ENCODE data around the gene ASB3.
"Not testable (repeated sequence)": the region's sequence is repeated elsewhere in the genome, so short reads cannot be mapped to it uniquely, and the experiment has no call there.

The ASB3 gene

DNA sequence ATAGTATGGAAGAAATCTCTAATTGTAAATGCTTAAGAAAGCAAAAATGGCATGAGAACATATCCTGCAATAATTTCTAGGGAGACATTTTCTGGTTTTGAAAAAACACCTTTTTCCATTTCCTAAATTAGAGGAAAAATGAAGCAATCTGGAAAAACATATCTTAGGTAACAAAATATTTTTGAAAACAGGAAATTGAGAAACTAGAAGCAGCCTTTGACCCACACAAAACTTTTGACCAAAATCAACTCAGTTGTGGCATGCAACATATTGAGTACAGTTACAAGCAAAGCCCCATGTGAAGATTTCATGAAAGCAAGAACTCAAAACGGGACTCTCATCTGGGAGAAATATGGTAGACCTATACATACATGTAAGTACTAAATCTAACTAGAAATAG lies 47.7 kb downstream of the ASB3 start:
- DNase-seq (ENCODE audit: low spot score), result no peak

DNA sequence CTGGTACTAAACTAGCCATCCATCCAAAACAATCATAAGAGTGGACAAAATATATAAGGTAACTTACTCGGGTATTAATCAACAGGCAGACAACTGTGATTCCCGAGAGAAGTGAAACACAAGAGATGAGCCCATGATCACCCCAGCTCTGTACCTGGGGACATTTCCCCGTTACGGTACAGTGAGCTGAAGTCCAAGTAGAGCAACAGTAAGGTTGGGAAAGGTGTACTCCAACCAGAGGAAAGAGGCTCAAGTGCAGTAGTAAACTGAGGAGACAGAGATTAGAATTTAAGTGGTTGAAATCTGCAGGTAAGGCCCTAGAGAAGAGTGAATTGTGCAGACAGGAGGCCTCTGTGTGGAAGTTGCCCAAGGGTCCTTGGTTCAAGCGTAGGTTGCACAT lies 49.7 kb downstream of the ASB3 start:
- DNase-seq (ENCODE audit: low spot score), result no peak

DNA sequence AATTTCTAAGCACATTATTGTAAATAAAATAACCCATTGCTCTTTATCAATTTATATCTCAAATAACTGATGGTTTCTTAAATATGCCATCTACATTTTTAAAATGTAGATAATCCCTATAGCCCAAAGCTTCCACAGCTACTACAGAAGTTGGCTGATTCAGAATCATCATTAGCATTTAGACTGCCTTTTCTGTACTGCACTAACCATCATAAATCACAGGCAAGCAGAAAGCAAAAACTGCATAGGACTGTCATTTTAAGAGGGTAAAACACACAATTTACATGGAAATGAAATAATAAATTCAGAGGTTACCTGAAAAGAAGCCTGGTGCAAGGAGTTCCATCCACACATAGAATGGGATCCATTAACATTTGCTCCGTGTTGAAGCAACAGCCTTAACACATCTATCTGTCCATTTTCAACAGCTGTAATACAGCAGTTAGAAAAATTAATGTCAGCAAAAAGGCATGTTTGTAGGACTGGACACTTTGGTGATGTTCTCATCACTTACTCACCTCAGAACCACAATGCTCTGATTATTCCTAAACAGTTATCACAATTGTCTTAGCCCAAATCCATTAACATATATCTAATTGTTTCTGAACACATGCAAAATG lies 57.5 kb downstream of the ASB3 start:
- no peak for DNase-seq (ENCODE audit: low spot score)

DNA sequence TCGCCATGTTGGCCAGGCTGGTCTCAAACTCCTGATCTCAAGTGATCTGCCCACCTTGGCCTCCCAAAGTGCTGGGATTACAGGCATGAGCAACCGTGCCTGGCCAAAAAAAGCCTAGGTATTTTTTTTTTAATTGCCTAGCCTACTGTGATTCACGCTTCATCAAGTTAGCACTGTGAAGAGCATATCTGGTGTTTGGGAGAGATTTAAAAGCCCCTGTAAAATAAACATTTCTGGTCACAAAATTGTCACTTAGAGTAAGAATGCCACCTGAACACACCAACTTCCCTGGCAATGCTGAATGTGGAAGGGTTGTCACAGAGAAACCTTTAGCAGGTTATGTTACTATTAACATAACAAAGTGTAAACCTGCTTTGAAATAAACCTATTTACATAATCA lies 58.8 kb downstream of the ASB3 start:
- DNase-seq (ENCODE audit: low spot score), result no peak

DNA sequence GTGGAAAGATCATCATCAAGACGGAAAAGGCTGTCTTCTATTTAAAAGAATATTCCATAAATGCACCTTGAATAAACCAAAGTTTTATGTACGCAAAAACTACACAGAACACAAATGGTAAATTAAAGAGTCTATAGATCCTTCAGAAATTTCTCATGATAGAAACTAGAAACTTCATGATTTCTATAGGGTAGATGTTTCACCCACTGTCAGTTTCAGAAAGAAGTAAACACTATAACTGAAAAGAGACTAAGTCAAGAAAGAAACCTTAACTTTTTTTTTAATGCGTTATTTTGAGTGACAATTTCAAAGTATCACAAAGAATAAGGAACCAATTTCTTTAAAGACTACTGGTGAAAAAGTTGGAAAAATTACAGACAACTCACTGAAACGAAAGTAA lies 61.1 kb downstream of the ASB3 start:
- DNase-seq (ENCODE audit: low spot score), result no peak

DNA sequence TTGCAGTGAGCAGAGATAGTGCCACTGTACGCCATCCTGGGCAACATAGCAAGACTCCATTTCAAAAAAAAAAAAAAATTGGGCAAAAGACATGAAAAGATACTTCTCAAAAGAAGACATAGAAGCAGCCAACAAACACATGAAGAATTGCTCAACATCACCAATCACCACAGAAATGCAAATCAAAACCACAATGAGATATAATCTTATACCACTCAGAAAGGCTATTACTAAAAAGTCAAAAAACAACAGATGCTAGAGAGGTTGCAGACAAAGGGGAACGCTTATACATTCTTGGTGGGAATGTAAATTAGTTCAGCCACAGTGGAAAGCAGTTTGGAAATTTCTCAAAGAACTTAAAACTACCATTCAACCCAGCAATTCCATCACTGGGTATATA lies 62.2 kb downstream of the ASB3 start:
- no peak for DNase-seq (ENCODE audit: low spot score)

DNA sequence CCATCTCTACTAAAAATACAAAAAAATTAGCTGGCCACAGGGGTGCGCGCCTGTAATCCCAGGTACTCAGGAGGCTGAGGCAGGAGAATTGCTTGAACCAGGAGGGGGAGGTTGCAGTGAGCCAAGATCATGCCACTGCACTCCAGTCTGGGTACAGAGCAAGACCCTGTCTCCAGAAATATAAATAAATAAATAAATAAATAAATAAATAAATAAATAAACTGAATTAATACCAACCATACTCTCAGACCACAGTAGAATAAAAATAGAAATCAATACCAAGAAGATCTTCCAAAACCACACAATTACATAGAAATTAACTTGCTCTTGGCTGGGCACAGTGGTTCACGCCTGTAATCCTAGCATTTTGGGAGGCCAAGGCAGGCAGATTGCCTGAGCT lies 65.8 kb downstream of the ASB3 start:
- DNase-seq (ENCODE audit: low spot score), result not testable (repeated sequence)

DNA sequence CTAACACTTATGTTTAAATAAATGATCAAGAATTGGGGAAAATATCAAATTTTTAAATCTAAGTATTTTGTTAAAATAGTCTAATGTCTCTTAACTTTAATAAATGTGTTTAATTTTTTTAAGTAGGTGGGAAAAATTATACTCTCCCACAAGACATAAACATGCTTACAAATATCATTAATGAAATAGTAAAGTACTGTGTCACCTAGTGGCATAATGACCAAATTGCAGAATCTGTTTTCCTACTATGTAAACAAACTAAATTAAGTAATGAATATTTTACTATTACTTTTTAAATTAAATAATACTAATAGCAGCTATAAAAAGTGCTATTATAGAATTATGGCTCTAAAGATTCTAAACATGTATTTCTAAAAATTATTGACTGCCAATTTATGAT lies 71.2 kb downstream of the ASB3 start:
- DNase-seq (ENCODE audit: low spot score), result peak; percentile 20

DNA sequence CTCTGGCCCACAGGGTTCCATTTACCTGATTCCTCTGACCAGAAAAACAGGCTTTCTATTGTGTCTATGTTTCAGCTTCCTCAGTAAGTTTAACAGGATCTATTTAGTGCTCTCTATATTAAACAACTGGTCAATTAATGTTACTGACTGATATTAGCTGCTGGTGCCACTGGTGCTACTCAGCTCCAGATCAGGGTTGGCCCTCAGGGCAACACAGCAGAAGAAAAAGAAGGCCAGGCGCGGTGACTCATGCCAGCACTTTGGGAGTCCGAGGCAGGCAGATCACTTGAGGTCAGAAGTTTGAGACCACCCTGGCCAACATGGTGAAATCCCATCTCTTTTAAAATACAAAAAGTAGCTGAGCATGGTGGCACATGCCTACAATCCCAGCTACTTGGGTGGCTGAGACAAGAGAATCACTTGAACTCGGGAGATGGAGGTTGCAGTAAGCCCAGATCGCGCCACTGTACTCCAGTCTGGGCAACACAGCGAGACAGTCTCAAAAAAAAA lies 75.4 kb downstream of the ASB3 start:
- DNase-seq (ENCODE audit: low spot score), result no peak

DNA sequence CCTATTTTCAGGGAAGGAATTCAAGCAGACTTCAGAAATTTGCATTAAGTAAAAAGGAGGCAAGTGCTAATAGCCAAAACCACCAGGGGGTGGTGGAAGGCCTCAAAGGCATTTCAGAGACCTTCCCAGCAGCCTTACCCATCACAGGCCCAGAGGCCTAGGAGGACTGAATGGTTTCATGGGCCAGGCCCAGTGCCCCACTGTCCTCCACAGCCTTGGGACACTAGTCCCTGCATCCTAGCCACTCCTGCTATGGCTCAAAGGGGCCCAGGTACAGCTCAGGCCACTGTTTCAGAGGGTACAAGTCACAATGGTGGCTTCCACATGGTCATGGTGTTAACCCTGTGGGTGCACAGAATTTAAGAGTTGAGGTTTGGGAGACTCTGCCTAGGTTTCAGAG lies 77.8 kb downstream of the ASB3 start:
- no peak for DNase-seq (ENCODE audit: low spot score)

DNA sequence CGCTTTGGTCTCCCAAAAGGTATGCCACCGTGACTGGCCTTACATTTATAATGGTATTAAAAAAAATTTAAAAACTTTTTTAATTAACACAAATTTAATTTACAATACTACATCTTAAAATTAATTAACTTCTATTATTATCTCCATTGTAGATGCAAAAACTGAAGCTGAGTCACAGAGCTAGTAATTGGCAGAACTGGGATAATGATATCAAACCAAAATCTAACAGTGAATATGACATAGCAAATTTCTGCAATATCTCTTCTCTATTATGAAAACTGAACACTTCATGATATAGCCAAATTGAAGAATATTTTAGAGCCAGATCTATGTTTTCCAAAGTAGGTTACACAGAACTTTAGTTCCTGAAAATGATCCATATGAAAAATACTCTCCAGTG lies 85.5 kb downstream of the ASB3 start:
- DNase-seq (ENCODE audit: low spot score), result no peak

DNA sequence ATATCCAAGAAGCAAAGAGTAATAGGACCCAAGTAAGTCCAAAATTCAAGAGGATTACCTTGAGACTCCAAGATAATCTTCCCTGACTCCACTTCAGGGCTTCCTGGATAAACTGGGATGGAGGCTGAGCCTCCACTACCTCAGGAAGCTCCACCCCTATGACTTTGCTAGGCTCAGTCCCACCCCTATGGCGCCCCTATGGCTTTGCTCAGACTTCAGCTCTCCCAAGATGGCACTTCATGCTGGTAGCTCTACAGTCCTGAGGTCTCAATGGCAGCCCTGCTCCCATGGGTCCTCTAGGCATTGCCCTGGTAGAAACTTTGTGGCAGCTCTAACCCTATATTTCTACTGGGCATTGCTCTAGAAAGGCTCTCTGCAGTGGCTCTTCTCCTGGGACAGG lies 89.1 kb downstream of the ASB3 start:
- no peak for DNase-seq (ENCODE audit: low spot score)

DNA sequence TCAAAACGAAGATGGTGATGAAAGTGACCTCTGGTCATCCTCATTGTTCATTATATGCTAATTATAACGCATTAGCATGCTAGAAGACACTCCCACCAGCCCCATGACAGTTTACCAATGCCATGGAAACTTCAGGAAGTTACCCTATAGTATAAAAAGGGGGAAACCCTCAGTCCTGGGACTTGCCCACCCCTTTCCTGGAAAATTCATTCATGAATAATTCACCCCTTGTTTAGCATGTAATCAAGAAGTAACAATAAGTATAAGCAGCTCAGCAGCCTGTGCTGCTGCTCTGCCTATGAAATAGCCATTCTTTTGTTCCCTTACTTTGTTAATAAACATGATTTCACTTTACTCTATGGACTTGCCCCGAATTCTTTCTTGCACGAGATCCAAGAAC lies 89.7 kb downstream of the ASB3 start:
- DNase-seq (ENCODE audit: low spot score), result no peak

DNA sequence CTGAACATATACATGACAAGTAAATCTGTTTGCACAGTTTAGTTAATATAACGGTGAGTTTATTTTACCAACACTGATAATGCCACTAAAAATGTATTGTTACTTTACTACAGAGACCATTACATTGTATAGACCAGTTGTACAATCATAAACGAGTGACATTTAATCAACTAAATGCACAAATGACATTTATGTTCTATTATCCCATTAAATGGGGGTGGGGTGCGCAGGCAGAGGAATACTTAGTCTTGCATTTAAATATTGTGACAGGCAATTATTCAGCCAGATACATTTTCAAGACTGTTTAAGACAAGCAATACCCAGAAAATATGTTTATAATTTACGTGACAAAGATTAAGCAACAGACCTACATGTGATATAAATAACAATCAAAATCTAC lies 91.2 kb downstream of the ASB3 start:
- DNase-seq (ENCODE audit: low spot score), result no peak

DNA sequence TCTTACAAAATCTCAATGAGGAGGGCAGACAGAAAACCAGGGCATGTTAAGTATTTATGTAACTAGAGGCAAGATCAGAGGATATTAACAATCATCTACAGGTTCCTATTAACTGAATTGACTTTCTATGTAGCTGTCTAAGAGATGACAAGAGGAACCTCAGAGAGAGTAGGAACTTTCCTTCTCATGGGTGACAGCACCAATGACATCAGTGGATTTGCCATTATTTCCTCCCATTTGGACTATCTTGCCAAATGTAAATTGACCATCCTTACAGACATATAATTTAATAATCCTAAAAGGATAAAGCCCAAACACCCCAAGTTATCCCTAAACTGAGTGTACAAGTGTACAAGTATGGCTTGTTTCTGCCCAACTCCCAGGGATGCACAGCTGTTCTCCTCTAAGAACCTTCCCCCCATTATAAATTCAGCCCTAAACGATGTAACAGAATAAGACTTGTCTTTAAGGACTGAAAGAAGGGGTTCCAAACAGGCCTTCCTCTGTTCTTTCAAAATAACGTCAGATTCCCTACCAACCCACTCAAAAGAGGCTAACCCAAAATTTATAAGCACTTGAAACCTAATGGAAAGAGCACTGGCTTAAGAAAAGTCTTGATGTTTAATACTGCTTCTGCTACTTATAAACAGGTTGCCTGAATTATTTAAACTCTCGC lies 92.5 kb downstream of the ASB3 start:
- DNase-seq (ENCODE audit: low spot score), result no peak

DNA sequence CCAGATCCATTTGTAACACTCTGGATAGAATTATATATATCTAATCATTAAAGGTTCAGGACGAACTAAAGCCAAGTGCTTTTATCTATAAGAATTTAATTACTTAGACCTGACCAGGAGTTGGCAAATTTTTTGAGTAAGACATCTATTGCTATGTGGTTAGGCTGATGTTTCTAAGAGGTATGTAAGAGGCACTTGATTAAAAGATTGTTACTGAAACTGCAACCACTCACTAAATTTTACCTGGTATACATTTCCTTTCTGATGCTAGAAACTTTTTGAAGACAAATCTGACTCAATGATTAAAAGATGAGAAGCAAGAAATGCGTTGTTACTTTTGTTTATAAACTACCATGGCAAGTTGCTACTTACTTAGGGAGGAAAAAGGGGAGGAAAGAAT lies 95.9 kb downstream of the ASB3 start:
- no peak for DNase-seq (ENCODE audit: low spot score)

DNA sequence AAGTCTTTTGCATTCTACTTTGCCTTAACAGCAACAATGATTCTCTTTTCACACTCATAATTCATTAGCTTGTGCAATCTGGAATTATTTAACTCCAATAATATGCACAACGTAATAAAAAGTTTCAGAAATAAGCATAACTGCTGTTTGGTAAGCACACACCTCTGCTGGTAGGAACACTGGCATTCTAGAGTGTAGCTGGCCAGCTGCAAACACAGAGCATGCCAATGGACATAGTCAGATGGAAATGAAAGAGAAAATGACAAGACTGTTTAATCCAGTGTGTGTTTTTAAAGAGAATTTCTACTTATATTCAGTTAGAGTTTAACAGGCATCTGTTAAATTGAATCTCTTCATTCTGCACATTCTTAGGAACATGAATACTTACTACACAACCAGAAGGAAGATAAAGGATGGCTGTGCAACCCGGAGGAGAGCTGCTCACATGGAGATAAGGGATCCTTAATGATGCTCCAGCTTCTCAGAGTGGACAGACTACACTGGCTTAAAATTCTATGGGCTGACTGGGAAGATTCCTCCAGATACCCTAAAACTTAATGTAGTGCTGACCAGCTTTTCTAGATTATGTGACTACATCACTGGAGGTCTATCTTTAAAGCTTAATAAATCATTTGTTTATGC lies 113.8 kb downstream of the ASB3 start:
- DNase-seq (ENCODE audit: low spot score), result peak; percentile 32

DNA sequence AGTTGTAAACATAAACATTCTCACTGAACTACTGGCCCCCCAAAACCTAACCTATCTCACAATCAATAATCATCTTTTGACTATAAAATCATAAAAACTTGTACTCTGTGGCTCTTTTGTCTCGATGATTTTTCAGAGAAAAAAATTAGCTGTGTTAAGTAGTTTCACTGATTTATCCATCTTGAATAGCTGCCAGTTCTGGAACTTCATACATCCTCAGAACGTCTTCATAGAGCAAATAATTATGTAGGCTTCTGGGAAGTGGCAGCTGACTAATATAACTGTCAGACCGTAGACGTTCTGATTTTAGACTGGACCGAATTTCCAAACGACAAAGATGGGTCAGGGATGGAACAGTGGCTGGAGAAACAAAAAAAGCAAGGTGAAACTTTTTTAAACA lies 116.4 kb downstream of the ASB3 start:
- DNase-seq (ENCODE audit: low spot score), result peak; percentile 17

DNA sequence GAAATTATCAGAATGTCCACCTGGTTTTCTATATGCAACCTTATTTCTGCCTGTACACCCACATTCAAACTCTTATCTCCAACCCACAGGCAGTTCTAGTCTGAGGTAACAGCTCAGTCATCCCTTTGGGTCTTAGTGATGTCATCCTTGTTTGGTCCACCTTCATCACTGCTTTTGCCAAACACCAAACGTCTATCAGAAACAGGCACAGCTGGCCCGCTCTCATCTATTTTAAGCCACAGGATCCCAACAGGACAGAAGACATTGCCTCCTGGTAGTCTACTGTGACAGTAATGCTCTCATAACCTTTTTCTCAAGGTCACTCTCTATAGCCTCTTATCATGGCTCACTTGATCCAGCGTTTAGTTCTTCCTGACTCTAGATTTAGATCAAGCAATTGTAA lies 118.1 kb downstream of the ASB3 start:
- no peak for DNase-seq (ENCODE audit: low spot score)

DNA sequence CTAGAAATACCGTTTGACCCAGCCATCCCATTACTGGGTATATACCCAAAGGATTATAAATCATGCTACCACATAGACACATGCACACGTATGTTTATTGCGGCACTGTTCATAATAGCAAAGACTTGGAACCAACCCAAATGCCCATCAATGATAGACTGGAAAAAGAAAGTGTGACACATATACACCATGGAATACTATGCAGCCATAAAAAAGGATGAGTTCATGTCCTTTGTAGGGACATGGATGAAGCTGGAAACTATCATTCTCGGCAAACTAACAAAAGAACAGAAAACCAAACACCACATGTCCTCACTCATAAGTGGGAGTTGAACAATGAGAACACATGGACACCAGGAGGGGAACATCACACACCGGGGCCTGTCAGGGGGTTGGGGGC lies 119.6 kb downstream of the ASB3 start:
- DNase-seq (ENCODE audit: low spot score), result not testable (repeated sequence)

DNA sequence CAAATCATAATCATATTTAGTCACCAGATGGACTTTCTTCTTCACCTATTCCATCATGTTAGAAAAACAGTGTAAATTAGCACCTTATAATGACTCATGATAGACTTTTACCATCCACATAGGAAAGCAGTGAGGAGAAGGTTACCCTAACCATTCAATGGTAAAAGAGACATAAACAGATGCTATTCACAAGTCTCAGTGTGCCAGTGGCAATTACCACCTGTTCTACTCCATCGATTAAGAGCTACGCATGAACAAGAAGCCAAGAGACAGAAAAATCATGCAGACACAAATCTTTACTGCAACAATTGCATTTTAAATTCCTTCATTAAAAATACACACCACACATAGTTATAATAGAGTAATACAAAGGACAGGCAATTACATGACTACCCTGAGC lies 125.9 kb downstream of the ASB3 start:
- DNase-seq (ENCODE audit: low spot score), result no peak

DNA sequence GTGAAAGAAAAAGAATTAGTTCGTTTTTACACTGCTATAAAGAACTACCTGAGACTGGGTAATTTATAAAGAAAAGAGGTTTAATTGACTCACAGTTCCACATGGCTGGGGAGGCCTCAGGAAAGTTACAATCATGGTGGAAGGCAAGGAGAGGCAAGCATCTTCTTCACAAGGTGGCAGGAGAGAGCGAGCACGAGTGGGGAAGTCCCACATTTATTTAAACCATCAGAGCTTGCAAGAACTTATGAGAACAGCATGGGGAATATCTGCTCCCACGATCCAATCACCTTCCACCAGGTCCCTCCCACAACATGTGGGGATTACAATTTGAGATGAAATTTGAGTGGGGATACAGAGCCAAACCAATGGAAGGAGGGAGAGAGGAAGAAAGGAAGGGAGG lies 128.3 kb downstream of the ASB3 start:
- DNase-seq (ENCODE audit: low spot score), result not testable (repeated sequence)

DNA sequence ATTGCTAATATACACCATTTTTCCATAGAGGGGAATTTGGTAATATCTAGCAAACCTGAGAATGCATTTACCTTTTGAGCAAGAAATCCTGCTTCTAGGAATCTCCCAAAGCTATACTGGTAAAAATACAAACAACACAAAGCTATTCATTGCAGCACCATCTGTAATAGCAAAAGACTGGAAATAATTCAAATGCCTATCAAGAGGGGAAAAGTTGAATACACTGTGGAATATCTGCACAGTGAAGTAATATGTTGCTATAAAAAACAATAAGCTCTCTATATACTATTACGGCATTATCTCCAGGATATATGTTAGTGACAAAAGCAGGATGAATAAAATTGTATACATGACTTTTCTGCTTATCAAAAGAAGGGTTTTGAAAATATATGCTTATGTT lies 131.5 kb downstream of the ASB3 start:
- DNase-seq (ENCODE audit: low spot score), result no peak

DNA sequence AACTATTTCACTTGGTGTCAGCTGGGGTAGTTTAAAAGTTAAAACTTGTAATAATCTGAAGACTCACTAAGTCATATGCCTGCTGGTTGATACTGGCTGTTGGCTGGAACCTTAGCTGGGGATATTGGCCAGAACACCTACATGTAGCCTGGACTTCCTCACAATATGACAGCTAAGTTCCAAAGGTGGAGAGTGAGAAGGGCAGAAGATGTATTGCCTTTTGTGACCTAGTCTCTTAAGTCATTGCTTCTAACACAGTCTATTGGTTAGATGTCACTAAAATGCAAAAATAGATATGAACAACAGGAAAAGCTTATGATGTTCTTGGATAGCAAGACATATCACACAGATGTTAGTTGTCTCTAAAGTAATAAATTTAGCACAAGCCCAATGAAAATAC lies 132.4 kb downstream of the ASB3 start:
- DNase-seq (ENCODE audit: low spot score), result no peak
